CD4-positive, CD25-positive, alpha-beta regulatory T cell (primary cell): Measurements from ENCODE around the gene VNN1. TPM values are rescaled to one million over a fixed set of nuclear protein-coding genes. Genes with fewer than 3 reads are reported as not detected.

ENCODE experiments used
- ATAC-seq, 2 donors: fragments of 150-1000 bp; cut with Tn5 transposase; one replicate each; pipeline ENCODE4 v1.10.0; 2021; ENCODE audit warnings: low read depth in 2 of 2, moderate number of reproducible peaks in 2 of 2, moderate library complexity in 1 of 2
- DNase-seq, 3 donors: peaks; one replicate each; pipeline versions ENCODE4 v3.0.0 to v3.0.0-alpha.2; 2012 to 2022; ENCODE audit warnings: mixed read lengths in 1 of 3
- H3K27ac ChIP-seq: one replicate; pipeline ENCODE4 v1.7.0; 2013; ENCODE audit warnings: mild to moderate bottlenecking, low read length; ENCODE audit not compliant: insufficient read depth, poor library complexity, severe bottlenecking
- H3K27me3 ChIP-seq: one replicate; pipeline ENCODE4 v1.7.0; 2013; ENCODE audit warnings: low read length; ENCODE audit not compliant: control insufficient read depth, insufficient read depth
- H3K36me3 ChIP-seq: one replicate; pipeline ENCODE4 v1.7.0; 2013; ENCODE audit warnings: mild to moderate bottlenecking, low read length, moderate library complexity; ENCODE audit not compliant: control insufficient read depth, insufficient read depth
- H3K4me1 ChIP-seq: 2 replicates; pipeline ENCODE4 v1.7.0; 2013; ENCODE audit warnings: mild to moderate bottlenecking, low read length; ENCODE audit not compliant: insufficient read depth, control insufficient read depth, poor library complexity, severe bottlenecking
- H3K4me3 ChIP-seq: one replicate; pipeline ENCODE4 v1.7.0; 2013; ENCODE audit warnings: low read depth, mild to moderate bottlenecking, low read length, moderate library complexity
- H3K9me3 ChIP-seq, 2 experiments: 1 replicate in 1 of 2; 2 replicates in 1 of 2; pipeline ENCODE4 v1.7.0; 2013; ENCODE audit warnings: low read length in 2 of 2, mild to moderate bottlenecking in 1 of 2, moderate library complexity in 1 of 2; ENCODE audit not compliant: control insufficient read depth in 2 of 2
- H3K27ac Mint-ChIP-seq, 3 donors: one replicate each; pipeline ENCODE4 v1.8.0; 2020 to 2022; ENCODE audit warnings: mild to moderate bottlenecking in 3 of 3, mixed read lengths in 3 of 3, moderate library complexity in 2 of 3
- H3K27me3 Mint-ChIP-seq: one replicate; pipeline ENCODE4 v1.8.0; 2022; ENCODE audit warnings: mild to moderate bottlenecking, mixed read lengths
- H3K36me3 Mint-ChIP-seq: one replicate; pipeline ENCODE4 v1.8.0; 2020; ENCODE audit warnings: mixed read lengths
- H3K4me1 Mint-ChIP-seq, 4 donors: one replicate each; pipeline ENCODE4 v1.8.0; 2020 to 2022; ENCODE audit warnings: mixed read lengths in 4 of 4, mild to moderate bottlenecking in 1 of 4
- H3K4me3 Mint-ChIP-seq, 4 donors: one replicate each; pipeline ENCODE4 v1.8.0; 2020 to 2022; ENCODE audit warnings: mild to moderate bottlenecking in 4 of 4, mixed read lengths in 4 of 4, moderate library complexity in 3 of 4
- H3K9me3 Mint-ChIP-seq, 7 donors: one replicate each; pipeline ENCODE4 v1.8.0; 2020 to 2022; ENCODE audit warnings: mixed read lengths in 7 of 7, mild to moderate bottlenecking in 3 of 7, moderate library complexity in 2 of 7
- polyA plus RNA-seq, 4 donors: library from polyadenylated mRNA; unstranded; fragments of 300-500 nt; fragmentation: Illumina TruSeq; gene quantifications; one replicate each; pipeline ENCODE4 v1.2.3, GENCODE V29; 2021
- total RNA-seq: library from RNA; stranded (reverse); gene quantifications from one replicate; pipeline ENCODE4 v1.2.3, GENCODE V29; 2022

Gene VNN1
- total and polyA plus RNA-seq, 5 donors from 2014 or later = 0.07 TPM; not detected in 4

DNA sequence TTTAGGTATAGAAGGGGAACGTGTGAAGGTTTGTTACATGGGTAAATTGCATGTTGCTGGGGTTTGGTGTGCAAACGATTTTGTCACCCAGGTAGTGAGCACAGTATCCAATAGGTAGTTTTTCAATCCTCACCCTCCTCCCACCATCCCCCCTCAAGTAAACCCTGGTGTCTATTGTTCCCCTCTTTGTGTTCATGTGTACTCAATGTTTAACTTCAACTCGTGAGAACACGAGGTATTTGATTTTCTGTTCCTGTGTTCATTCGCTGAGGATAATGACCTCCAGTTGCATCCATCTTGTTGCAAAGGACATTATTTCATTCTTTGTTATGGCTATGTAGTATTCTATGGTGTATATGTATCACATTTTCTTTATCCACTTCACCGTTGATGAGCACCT lies 11.6 kb upstream of the VNN1 start:
- DNase-seq = no peak
- no peaks in the 10 kb centered on the region for H3K36me3 ChIP-seq
- H3K4me3 Mint-ChIP-seq = no peak overlapping the region

DNA sequence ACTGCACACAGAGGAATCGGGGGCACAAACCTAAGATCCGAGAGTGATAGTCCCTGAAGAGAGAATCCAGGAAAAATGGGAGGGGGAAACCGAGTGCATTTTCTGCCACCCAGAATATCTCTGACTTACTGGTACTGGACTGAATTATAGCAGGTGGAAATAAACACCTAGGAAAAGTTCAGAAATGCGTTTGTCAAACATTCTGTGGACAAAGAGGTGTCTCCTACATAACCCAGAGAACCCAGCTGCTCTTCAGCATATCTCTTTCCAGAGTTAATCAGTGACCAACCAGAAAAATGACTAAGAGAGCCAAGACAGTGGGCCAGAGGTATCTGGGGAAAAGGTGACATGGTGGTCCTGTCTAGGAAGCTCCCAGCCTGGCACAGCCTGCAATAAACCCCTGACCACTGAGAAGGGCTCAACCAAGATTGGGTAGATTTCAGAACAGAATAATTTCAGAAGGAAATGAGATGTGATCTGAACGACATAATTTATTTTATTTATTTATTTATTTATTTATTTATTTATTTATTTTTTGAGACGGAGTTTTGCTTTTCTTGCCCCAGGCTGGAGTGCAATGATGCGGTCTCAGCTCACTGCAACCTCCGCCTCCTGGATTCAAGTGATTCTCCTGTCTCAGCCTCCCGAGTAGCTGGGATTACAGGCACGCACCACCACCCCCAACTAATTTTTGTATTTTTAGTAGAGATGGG lies 6.0 kb upstream of the VNN1 start:
- no peaks in the 10 kb centered on the region for H3K9me3 ChIP-seq
- no peaks in the 10 kb centered on the region for H3K36me3 ChIP-seq
- no peak for ATAC-seq
- H3K27ac Mint-ChIP-seq = no peak overlapping the region
- no peaks in the 10 kb centered on the region for H3K36me3 Mint-ChIP-seq
- H3K4me3 Mint-ChIP-seq = no peak overlapping the region
- no peaks in the 10 kb centered on the region for H3K4me1 ChIP-seq
- peaks cover 0 to 1% (median 0%) of the 10 kb centered on the region in 7 donors for H3K9me3 Mint-ChIP-seq
- DNase-seq = no peak
- H3K4me3 ChIP-seq = no peak overlapping the region
- no peaks in the 10 kb centered on the region for H3K4me1 Mint-ChIP-seq
- H3K27ac ChIP-seq = no peak overlapping the region
- no peaks in the 10 kb centered on the region for H3K27me3 ChIP-seq
- peaks cover 9% of the 10 kb centered on the region for H3K27me3 Mint-ChIP-seq

More for the DNA sequence above, 11.6 kb upstream of the VNN1 start:
- no peaks in the 10 kb centered on the region for H3K36me3 Mint-ChIP-seq
- no peak for ATAC-seq
- Histone ChIP-seq H3K4me3 (no peak overlapping the region), H3K27ac (no peak overlapping the region), H3K9me3 (no peaks in the 10 kb centered on the region), H3K27me3 (no peaks in the 10 kb centered on the region), H3K4me1 (no peaks in the 10 kb centered on the region)
- no peak overlapping the region for H3K27ac Mint-ChIP-seq
- peaks cover 9% of the 10 kb centered on the region for H3K27me3 Mint-ChIP-seq
- H3K9me3 Mint-ChIP-seq = peaks cover 0 to 1% (median 0%) of the 10 kb centered on the region in 7 donors
- peaks cover 0 to 17% (median 7%) of the 10 kb centered on the region in 4 donors for H3K4me1 Mint-ChIP-seq

DNA sequence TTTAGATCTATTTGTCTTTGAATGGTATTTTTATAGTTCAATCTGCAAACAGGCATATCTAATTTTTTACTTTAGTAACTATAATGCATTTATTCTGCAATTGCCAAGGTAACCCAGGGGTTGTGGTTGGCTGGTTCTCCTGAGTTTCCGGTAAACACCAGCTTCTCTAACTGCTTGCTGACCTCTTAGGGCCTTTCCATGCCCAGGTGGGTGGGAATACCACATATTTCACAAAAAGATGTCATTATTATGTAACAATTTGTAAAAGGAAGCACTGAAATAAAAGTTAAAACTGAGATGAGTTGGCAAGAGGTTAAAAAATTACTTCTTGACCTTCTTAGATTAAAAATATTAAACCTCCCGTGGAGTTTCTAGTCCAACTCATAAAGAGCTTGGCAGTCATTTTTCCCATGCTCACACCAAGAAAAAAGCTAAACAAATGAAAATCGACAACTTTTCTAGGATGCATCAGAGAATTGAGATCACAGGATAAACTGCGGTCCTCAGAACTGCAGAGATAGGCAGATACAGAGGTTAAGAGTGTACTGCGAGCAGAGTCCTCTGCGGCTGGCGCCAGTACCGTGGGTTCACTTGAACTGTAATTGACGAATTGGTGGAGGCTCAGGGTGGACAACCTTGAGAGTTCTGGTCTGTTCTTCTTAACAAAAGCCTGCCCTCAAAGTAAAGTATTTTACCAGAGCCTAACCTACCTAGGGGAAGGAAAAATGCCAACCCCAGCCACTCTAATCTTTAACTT lies 2.2 kb upstream of the VNN1 start:
- Mint-ChIP-seq H3K4me3 (no peak overlapping the region), H3K9me3 (peaks cover 0 to 5% (median 0%) of the 10 kb centered on the region in 7 donors), H3K27me3 (peaks cover 20% of the 10 kb centered on the region), H3K27ac (no peak overlapping the region), H3K36me3 (no peaks in the 10 kb centered on the region), H3K4me1 (peaks cover 0 to 6% (median 0%) of the 10 kb centered on the region in 4 donors)
- Histone ChIP-seq H3K36me3 (no peaks in the 10 kb centered on the region), H3K9me3 (no peaks in the 10 kb centered on the region), H3K27ac (no peak overlapping the region), H3K27me3 (peaks cover 2% of the 10 kb centered on the region), H3K4me1 (no peaks in the 10 kb centered on the region), H3K4me3 (no peak overlapping the region)
- ATAC-seq = no peak
- DNase-seq = no peak

DNA sequence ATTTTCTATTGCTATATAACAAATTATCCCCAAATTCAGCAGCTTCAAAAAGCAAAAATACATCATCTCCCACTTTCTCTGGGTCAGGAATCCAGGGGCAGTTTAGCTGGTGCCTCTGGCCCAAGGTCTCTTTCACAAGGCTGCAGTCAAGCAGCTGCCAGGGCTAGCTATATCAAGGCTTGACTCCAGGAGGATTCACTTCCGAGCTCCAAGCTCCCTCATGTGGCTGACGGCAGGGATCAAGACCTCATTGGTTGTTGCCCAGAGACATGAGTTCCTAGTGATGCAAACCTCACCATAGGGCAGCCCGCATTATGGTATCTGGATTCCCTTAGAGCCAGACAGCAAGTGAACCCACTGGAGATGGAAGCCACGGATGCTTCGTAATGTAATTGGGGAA lies 1.3 kb upstream of the VNN1 start:
- no peaks in the 10 kb centered on the region for H3K36me3 ChIP-seq
- DNase-seq (no peak), ATAC-seq (no peak)
- no peaks in the 10 kb centered on the region for H3K9me3 ChIP-seq
- Mint-ChIP-seq H3K36me3 (no peaks in the 10 kb centered on the region), H3K27ac (no peak overlapping the region), H3K4me1 (peaks cover 0 to 6% (median 0%) of the 10 kb centered on the region in 4 donors), H3K27me3 (peaks cover 20% of the 10 kb centered on the region), H3K4me3 (no peak overlapping the region), H3K9me3 (peaks cover 0 to 5% (median 0%) of the 10 kb centered on the region in 7 donors)
- peaks cover 2% of the 10 kb centered on the region for H3K27me3 ChIP-seq
- no peak overlapping the region for H3K4me3 ChIP-seq
- H3K4me1 ChIP-seq = no peaks in the 10 kb centered on the region
- H3K27ac ChIP-seq = no peak overlapping the region

DNA sequence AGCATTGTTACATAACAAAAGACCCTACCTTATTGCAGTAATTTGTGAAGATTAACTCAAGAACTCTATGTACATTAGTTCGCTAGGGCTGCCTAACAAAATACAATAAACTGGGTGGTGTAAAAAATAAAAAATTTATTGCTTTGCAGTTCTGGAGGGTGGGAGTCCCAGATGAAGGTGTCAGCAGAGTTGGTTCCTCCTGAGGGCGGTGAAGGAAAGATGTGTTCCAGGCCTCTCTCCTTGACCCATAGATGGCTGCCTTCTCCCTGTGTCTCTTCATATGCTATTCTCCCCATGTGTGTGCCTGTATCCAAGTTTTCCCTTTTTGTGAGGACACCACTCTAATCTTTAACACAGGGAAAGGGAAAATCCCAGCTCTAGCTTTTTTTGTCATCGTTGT lies 305 bp upstream of the VNN1 start:
- Histone ChIP-seq H3K4me3 (no peak overlapping the region), H3K27me3 (peaks cover 2% of the 10 kb centered on the region), H3K27ac (no peak overlapping the region), H3K9me3 (no peaks in the 10 kb centered on the region), H3K36me3 (no peaks in the 10 kb centered on the region), H3K4me1 (no peaks in the 10 kb centered on the region)
- Mint-ChIP-seq H3K4me1 (peaks cover 0 to 6% (median 0%) of the 10 kb centered on the region in 4 donors), H3K27ac (no peak overlapping the region), H3K36me3 (no peaks in the 10 kb centered on the region), H3K27me3 (peaks cover 20% of the 10 kb centered on the region), H3K9me3 (peaks cover 0 to 5% (median 0%) of the 10 kb centered on the region in 7 donors), H3K4me3 (no peak overlapping the region)
- ATAC-seq = no peak
- no peak for DNase-seq

DNA sequence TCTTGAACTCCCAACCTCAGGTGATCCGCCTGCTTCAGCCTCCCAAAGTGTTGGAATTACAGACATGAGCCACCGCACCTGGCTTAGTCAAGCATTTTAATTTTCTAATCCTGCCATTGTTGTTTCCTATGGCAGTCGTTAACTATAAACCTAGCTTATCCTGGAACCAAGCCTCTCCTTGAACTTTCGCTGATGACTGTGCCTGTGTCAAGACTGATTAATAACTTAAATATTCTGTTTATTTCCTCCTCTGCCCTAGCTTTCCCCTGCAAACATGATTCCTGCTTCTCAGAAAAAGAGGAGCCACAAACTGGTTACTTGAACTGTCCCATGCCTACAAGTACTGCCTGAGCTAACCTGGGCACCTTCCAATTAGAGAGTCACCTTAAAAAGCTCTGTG lies 1.5 kb downstream of the VNN1 start:
- Mint-ChIP-seq H3K27ac (no peak overlapping the region), H3K4me1 (peaks cover 0 to 6% (median 0%) of the 10 kb centered on the region in 4 donors), H3K4me3 (no peak overlapping the region), H3K27me3 (peaks cover 29% of the 10 kb centered on the region), H3K36me3 (no peaks in the 10 kb centered on the region), H3K9me3 (peaks cover 0 to 8% (median 0%) of the 10 kb centered on the region in 7 donors)
- DNase-seq (no peak), ATAC-seq (no peak)
- H3K27me3 ChIP-seq = peaks cover 2% of the 10 kb centered on the region
- H3K4me1 ChIP-seq = no peaks in the 10 kb centered on the region
- H3K4me3 ChIP-seq = no peak overlapping the region
- no peaks in the 10 kb centered on the region for H3K36me3 ChIP-seq
- H3K27ac ChIP-seq = no peak overlapping the region
- no peaks in the 10 kb centered on the region for H3K9me3 ChIP-seq

DNA sequence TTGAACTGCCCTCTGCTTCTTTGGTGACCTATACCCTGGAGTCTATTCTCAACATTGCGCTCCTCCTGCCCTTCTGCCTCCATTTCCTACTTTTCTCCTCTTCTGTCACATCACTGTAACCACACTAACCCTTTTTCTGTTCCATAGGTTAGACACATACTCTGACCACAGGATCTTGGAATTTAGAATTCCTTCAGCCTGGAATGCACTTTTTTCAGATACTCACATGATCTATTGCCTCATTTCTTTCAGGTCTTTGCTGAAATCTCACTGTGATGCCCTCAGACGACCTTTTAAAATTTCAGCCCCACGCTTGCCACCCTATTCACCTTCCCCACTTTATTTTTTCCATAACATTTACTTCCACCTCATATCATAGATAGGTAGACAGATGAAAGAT lies 5.1 kb downstream of the VNN1 start:
- no peak for DNase-seq
- ATAC-seq = no peak
- Mint-ChIP-seq H3K4me1 (peaks cover 0 to 4% (median 0%) of the 10 kb centered on the region in 4 donors), H3K36me3 (no peaks in the 10 kb centered on the region), H3K27ac (no peak overlapping the region), H3K9me3 (peaks cover 2 to 15% (median 7%) of the 10 kb centered on the region in 7 donors), H3K27me3 (peaks cover 32% of the 10 kb centered on the region), H3K4me3 (no peak overlapping the region)
- Histone ChIP-seq H3K27me3 (peaks cover 2% of the 10 kb centered on the region), H3K4me3 (no peak overlapping the region), H3K9me3 (peaks cover 0 to 2% of the 10 kb centered on the region in 2 experiments), H3K4me1 (no peaks in the 10 kb centered on the region), H3K27ac (no peak overlapping the region), H3K36me3 (no peaks in the 10 kb centered on the region)
